Activated naive CD4-positive, alpha-beta T cell treated with anti-CD3 and anti-CD28 coated beads, Interleukin-2, amount 50 U/mL, for 72 hours (primary cell): ENCODE measurements around the gene DENND11. TPM values are rescaled to one million over a fixed set of nuclear protein-coding genes. Genes with fewer than 3 reads are reported as not detected.

Experiments
- ATAC-seq, 2 donors: fragments of 150-1000 bp; cut with Tn5 transposase; 2 replicates each; pipeline ENCODE4 v1.10.0; 2021; ENCODE audit warnings: mild to moderate bottlenecking in 2 of 2, moderate library complexity in 2 of 2
- DNase-seq, 2 donors: peaks; one replicate each; pipeline ENCODE4 v3.0.0; 2021 to 2022; ENCODE audit warnings: low spot score in 2 of 2
- H3K27ac Mint-ChIP-seq, 2 donors: one replicate each; pipeline ENCODE4 v1.8.0; 2022; ENCODE audit warnings: mild to moderate bottlenecking in 2 of 2, mixed read lengths in 2 of 2
- H3K36me3 Mint-ChIP-seq, 2 donors: one replicate each; pipeline ENCODE4 v1.8.0; 2022; ENCODE audit warnings: mixed read lengths in 2 of 2
- H3K9me3 Mint-ChIP-seq, 2 donors: one replicate each; pipeline ENCODE4 v1.8.0; 2022; ENCODE audit warnings: mixed read lengths in 2 of 2
- total RNA-seq, 2 donors: library from RNA; stranded (reverse); gene quantifications; one replicate each; pipeline ENCODE4 v1.2.3, GENCODE V29; 2022

DENND11 gene
- total RNA-seq, 2 donors from 2014 or later = 21.4 to 40.1 TPM

DNA sequence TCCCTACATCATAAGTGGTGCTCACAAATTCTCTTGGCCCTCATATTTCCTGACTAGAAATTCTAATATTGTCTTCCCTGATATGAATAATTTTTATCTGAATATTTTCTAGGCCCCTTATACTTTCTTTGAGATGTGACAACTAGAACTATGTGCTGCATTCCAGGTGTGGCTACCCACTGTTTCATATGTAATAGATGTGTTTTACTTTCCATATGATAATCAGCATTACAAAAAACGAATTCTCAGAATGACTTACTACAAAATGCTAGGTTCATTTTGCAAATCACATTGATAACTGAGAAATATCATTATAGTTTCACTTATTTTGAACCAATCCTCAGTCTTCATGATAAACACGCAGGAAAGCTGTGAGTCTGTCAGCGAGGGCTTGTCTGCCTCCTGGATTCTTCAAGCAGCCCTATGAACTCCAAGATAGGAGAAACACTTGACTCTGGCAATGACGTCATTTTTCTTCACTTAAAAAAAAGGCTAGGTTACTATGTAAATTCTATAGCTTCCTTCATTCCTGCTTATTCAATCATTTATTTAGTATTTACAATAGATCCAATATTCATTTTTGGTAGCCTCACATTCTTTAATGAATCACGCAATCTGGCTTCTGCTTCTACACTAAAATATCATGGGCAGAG is 10.8 kb upstream of the DENND11 start:
- ATAC-seq (peak in 1 of 2 donors; percentile 35), DNase-seq (no peak)
- no peak overlapping the region for H3K27ac Mint-ChIP-seq

DNA sequence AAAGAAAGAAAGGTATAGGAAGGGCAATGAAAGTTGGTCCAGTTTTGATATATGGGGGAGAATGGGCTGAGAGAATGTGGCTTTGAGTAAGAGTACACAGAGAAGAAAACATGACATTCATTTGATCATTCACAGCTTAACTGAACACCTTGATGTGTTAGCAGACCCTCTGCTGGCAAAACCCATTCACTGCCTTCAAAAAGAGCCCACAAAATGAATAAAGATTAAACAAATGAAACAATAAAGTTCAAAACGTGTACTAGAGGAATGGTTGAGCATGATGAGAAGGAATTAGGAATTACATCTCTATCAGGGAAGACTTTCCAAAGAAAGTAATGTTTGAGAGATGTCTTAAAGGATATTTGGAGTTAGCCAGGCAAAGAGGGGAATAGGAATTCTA is 8.3 kb upstream of the DENND11 start:
- Mint-ChIP-seq H3K9me3 (no peaks in the 10 kb centered on the region), H3K36me3 (no peaks in the 10 kb centered on the region)
- DNase-seq = no peak

More for the DNA sequence above, 10.8 kb upstream of the DENND11 start:
- no peaks in the 10 kb centered on the region for H3K9me3 Mint-ChIP-seq
- no peaks in the 10 kb centered on the region for H3K36me3 Mint-ChIP-seq

DNA sequence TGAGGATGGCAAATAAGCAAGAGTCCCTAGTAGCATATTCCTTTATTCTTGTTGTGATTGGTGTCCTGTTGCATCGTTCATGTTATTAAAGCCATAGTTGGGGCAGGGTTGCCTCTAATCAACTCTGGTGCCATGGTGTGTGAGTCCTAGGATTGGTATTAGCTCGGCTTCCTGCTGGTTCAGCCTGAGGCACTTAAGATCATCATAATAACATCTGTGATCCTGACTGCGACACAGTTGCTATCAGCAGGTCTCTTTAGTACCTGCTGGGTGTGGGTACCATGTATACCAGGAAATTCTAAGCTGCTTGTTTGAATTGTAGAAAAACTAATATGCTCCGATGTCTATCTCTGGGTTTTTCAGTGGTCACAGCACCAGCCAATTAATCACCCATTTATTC is 7.8 kb upstream of the DENND11 start:
- no peak overlapping the region for H3K27ac Mint-ChIP-seq
- no peak for ATAC-seq

More for the DNA sequence above, 8.3 kb upstream of the DENND11 start:
- H3K27ac Mint-ChIP-seq = no peak overlapping the region
- no peak for ATAC-seq

DNA sequence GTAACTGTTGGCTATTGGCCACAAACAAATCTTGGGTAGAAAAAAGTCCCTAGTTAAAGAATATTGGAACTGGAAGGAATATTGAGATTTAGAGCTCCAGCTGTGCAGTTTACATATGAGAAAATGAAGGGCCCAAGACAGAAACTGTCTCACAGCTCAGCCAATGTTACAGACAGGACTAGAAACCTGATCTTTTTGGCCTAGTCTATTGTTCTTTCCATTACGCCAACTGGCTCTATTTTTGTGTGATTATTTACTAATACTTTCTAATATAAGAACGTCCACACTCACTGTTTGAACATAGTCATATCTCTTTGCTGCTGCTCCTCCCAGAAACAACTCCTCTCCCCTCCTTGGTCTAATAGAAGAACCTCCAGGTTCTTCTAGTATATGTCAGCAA is 7.4 kb upstream of the DENND11 start:
- Mint-ChIP-seq H3K36me3 (no peaks in the 10 kb centered on the region), H3K9me3 (no peaks in the 10 kb centered on the region), H3K27ac (no peak overlapping the region)
- no peak for DNase-seq
- ATAC-seq = no peak

More for the DNA sequence above, 7.8 kb upstream of the DENND11 start:
- H3K9me3 Mint-ChIP-seq = no peaks in the 10 kb centered on the region
- no peaks in the 10 kb centered on the region for H3K36me3 Mint-ChIP-seq
- no peak for DNase-seq

DNA sequence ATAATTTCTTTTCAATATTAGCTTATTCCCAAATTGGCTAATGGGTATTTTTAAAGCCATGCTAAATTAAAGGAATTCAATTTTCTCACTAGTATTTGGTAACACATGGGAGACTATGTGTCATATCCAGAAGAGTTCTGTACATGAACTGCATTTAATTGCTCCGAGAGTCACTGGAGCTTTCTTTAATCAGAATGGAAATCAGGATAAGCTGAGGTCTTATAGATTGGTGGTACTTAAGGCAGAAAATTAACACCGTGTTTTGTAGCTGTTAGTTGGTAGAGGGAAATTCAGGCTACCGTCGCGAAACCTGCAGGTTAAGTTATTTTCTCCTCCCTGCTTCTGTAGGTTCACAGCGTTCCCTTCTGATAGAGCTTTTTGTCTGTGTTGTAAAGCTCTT is 6.4 kb upstream of the DENND11 start, which contains the start of gene WEE2:
Gene WEE2 (plus strand): TSS at position 3 of the 400 bp plus-strand sequence. CDS start 406 bp downstream, outside the sequence.
- no peak for DNase-seq
- no peaks in the 10 kb centered on the region for H3K36me3 Mint-ChIP-seq
- no peak for ATAC-seq
- H3K27ac Mint-ChIP-seq = no peak within 1 kb of the TSS
- no peaks in the 10 kb centered on the region for H3K9me3 Mint-ChIP-seq

DNA sequence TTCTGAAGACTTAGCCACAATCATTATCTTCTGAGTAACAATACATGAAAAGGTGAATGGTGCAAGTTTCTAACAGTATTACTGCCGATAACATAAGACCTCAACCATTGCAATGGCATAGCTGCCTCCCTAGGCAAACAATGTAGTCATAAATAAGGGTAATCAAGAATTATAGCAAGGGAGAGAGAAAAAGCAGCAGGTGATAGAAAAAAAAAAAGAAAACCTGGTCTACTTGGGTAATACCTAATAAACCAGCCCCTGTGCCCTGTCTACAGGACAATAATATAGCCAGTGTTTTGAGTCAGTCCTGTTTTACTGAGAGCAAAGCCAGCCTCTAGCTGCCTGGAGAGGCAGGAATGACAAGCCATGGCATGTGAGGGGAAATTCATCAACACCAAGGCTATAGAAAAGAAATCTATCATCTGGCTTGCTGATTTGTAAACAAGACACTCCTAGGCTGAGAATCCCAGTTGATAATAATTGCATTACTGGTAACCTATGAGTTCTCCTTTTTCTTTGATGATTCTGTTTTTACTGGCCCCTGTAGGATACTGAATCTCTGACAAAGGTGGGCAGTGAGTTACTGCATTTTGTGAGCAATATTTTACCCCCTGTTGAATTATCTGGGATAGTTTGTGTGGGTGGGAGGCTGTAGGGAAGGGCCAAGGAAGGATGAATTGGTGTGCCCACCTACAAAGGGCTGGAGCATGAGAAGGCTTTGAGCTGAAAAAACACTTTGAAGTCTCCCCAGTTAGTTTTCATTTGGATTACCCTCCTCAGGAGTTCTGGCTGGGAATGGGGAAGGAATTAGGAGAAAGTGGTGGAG is 4.5 kb upstream of the DENND11 start:
- no peaks in the 10 kb centered on the region for H3K36me3 Mint-ChIP-seq
- no peak overlapping the region for H3K27ac Mint-ChIP-seq
- no peak for DNase-seq
- no peak for ATAC-seq
- H3K9me3 Mint-ChIP-seq = no peaks in the 10 kb centered on the region

DNA sequence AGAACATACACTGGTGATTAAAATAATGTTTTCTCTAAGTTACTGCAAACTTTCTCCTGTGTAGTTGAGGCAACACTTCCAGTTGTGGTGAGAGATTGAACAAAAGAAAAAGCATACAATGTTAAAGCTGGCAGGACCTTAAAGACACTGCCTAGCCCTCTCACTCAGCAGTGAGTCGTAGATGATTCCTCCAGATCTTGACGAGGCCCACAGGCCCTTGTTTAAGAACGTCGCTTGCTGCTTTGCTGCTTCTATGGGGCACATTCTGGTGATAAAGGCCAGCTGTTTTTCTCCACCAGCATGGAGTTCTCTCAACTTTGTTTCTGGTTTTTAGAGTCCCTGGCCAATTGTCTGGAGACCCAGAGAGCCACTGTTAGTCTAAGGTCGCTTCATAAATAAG is 2.8 kb upstream of the DENND11 start:
- no peaks in the 10 kb centered on the region for H3K9me3 Mint-ChIP-seq
- no peak overlapping the region for H3K27ac Mint-ChIP-seq
- DNase-seq (no peak), ATAC-seq (no peak)
- H3K36me3 Mint-ChIP-seq = no peaks in the 10 kb centered on the region

DNA sequence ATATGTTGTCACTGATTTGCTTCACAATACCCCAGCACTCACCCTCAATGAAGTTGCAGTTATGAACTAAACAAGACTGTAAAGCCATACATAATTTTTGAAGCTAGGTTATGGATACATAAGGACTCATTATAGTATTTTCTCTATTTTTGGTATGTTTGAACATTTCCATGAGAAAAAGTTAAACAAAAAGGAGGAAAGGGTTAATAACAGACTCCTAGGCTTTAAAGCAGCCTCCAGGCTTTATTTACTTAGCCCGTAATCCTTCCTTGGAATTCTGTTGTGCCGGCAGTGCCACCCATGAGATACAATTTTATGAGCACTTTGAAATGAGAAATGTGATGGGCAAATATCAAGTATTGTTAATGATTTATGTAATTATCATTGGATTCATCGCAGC is 2.1 kb upstream of the DENND11 start:
- ATAC-seq = no peak

DNA sequence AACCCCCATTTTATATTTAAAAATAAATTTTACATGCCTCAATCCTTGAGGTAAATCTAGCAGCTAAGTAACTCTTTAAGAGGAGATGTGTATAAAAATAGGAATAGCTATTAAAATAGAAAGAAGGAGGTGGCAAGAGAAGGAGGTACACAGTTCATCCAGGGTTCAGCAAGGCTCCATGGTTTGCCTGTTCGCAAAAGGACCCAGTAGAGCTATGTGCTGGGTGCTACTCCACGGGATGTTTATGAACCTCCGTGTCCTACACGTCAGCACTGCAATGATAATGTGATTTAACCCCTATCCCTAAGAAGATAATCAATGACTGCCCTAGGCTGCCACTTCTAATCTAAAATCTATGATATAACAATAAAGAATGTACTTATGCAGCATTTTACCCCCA is 926 bp upstream of the DENND11 start:
- ATAC-seq = no peak
- Mint-ChIP-seq H3K27ac (no peak overlapping the region), H3K36me3 (no peaks in the 10 kb centered on the region), H3K9me3 (no peaks in the 10 kb centered on the region)
- no peak for DNase-seq

More for the DNA sequence above, 2.1 kb upstream of the DENND11 start:
- DNase-seq = no peak
- no peaks in the 10 kb centered on the region for H3K9me3 Mint-ChIP-seq
- no peaks in the 10 kb centered on the region for H3K36me3 Mint-ChIP-seq
- H3K27ac Mint-ChIP-seq = no peak overlapping the region

DNA sequence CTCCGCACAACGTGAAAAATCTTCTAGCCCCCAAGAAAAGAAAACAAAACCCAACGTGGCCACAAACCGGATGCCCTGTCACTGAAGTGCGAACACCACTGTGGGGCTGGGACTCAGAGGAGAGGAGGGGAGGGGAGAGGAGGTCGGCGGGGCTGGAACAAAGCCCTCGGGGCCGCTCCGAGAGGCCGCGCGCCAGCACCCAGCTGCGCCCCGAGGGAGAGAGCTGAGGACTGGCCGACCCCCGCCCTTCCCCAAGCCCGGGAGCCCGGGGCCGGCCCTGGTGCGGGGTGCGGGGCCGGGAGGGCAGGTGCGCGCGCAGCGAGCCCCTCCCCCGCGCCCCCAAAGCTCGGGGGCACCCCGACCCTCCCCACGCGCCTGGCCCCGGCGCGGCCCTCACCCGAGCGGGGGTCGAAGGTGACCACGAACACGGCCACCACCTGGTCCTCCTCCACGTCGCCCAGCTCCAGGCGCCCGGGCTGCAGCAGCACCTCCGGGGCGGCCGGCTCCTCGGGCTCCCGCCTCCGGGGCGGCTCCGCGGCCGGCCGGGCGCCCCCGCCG is 398 bp downstream of the DENND11 start:
- peaks cover 0 to 2% of the 10 kb centered on the region in 2 donors for H3K36me3 Mint-ChIP-seq
- peak overlapping the region in 1 of 2 donors; percentile 24 for H3K27ac Mint-ChIP-seq

DNA sequence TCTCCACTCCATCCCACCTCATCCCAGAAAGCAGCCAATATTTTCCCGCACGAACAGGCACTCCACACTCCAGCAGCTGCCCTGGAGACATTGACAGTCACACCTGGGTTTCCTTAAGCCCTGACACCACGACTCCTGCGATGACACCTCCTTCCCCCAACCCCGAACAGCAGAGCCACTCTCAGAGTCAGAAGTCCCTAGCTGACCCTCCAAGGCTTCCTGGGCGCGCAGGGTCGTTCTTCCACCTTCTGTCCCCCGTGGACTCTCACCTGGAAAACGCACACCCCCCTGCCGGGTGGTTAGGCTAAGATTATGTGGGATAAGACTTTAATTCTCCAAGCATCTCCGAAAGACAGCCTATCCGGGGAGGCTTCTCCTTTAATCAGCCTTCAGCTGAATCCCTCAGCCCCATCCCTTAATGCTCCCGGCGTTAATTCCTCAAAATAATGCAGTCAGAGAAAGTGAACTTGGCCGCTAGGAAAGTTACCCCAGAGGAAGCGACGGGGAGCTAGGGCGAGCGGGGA is 1.1 kb downstream of the DENND11 start:
- ATAC-seq = no peak
- H3K9me3 Mint-ChIP-seq = no peaks in the 10 kb centered on the region
- H3K27ac Mint-ChIP-seq = peak overlapping the region; percentile 36 to 40
- peaks cover 0 to 6% of the 10 kb centered on the region in 2 donors for H3K36me3 Mint-ChIP-seq
- DNase-seq = no peak

More for the DNA sequence above, 398 bp downstream of the DENND11 start:
- DNase-seq = peak; percentile 60 to 69
- no peaks in the 10 kb centered on the region for H3K9me3 Mint-ChIP-seq
- ATAC-seq = peak; percentile 88 to 90

DNA sequence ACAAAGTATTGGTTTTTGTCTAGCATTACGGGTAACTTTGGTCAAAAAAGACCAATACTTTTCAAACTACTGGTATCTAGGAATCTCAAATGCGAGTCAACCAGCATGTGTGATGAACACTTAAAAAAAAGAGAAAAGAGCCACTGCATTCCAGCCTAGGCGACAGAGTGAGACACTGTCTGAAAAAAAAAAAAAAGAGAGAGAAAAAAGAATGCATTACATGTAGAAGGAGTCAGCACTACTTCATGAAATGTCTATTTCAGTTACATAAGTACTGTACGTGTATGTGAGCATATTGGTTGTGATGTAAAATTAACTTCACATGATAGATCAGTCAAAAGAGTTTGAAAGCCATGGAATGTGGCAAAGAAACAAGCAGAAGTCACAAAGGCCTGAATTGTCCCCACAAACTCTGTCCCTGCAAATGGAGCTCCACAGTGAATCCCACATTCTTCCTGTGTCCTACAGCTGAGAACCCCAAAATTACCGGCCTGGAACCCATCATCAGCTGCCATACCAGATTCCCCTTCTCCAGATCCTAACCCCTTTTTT is 1.6 kb downstream of the DENND11 start:
- H3K36me3 Mint-ChIP-seq = peaks cover 0 to 6% of the 10 kb centered on the region in 2 donors
- no peaks in the 10 kb centered on the region for H3K9me3 Mint-ChIP-seq
- ATAC-seq (no peak), DNase-seq (no peak)
- peak overlapping the region in 1 of 2 donors; percentile 36 for H3K27ac Mint-ChIP-seq

DNA sequence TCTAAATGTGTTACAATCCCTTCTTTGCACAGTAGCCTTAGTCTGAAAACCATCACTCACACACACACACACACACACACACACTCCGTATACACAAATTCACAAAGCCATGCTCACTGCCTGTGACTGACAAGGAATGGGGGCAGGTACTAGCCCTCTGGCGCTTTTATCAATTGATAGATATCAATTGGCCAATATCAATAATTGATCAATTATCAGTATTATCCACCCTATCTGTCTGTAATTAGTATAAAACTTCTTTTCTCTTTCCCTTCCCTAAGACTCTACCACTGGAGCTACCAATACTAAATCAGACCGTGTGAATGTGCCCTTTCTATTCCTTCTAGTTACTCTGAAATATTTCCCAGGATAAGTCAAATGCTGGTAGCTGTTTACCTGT is 2.1 kb downstream of the DENND11 start:
- Mint-ChIP-seq H3K9me3 (no peaks in the 10 kb centered on the region), H3K36me3 (peaks cover 0 to 6% of the 10 kb centered on the region in 2 donors), H3K27ac (no peak overlapping the region)
- ATAC-seq = no peak
- DNase-seq = no peak

DNA sequence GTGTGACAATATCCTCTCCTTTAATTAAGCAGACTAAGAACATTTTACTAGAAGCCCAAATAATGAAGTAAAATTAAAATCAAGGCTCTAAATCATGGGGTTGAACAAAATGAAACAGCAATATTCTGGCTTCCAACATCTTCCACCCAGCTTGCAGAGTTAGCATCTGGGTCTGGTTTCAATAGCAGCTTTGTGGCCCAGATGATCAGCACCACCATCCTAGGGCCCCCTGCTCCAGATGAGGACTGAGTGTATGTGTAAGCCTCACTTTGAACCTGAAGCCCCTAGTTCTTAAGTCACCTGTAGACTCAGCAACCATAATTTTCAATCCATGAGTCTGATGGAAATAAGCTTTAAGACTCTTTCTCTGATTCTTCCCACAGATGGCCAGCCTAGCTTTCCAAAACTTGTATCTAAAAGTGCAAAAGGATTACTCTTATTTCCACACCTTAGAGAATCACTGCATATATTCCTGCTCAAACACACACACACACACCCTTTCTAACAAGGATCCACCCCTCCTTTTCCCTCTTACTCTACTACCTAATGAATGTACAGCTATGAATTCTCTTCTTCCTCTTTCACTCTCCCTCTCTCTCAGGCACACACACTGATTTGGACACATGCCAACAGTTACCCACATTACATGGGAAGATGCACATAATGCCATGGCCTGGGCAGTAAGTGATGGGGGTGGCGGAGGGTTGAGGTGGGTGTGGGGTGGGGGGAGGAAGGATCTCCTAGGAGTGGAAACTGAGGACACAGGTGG is 3.5 kb downstream of the DENND11 start:
- no peaks in the 10 kb centered on the region for H3K9me3 Mint-ChIP-seq
- DNase-seq (no peak), ATAC-seq (no peak)
- peaks cover 0 to 6% of the 10 kb centered on the region in 2 donors for H3K36me3 Mint-ChIP-seq
- H3K27ac Mint-ChIP-seq = no peak overlapping the region

DNA sequence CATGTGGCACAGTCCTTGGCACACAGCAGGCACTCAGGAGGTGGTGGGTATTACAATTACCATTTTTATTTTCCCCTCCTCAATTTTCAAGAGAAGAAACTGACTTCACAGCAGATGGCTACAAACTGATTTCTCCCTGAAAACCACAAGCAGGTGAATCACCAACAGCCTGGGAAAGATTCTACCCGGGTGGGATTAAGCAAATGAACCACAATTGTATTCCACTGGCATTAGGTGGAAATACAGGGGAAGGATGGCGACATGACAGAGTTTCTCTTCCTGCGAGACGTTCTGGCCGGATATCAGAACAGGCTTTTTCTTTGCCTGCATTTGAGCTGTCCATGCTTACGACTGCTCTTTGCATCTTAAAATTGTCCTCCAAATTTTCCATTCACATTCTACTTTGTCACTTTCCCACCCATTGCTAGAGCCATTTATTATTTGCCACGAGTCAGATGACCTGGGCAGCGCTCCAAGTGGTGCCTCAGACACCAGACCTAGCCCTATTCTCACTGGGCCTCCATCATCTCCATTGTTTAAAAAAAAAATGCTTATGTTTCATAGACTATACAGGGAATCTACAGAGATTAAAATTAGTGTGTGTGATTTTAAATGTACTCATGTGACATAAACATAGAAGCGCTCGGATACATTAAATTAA is 4.6 kb downstream of the DENND11 start:
- Mint-ChIP-seq H3K9me3 (no peaks in the 10 kb centered on the region), H3K36me3 (peaks cover 0 to 6% of the 10 kb centered on the region in 2 donors), H3K27ac (no peak overlapping the region)
- ATAC-seq = no peak
- DNase-seq = no peak

DNA sequence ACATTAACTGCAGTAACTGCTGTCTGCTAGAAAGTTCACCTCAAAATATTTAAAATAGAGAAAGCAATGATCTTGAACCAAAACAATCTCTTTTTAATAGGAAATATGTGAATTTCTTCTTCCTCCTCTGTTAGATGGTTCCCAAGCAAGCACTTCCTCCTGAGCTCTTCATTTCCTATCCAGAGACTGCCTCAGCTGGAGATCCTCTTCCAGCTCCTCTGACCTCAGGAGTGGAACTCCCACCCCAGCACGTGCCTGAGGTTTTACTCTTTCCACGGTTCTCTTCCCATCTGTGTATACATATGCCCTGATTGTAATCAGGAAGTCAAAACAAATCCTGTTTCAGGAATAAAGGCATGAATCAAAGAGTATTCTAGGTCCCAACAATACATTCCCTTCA is 5.6 kb downstream of the DENND11 start:
- Mint-ChIP-seq H3K36me3 (peaks cover 0 to 6% of the 10 kb centered on the region in 2 donors), H3K9me3 (no peaks in the 10 kb centered on the region), H3K27ac (no peak overlapping the region)
- DNase-seq = no peak
- ATAC-seq = no peak
